HEK293T (cell line): Measurements from ENCODE around the gene TTC39C.

Experiments
- BHLHE40 ChIP-seq: fragments of 450-650 bp; IDR thresholded peaks from 2 replicates; pipeline ENCODE4 v1.6.1; 2016; ENCODE audit warnings: mild to moderate bottlenecking, moderate library complexity, borderline replicate concordance
- ELF4 ChIP-seq: fragments of 450-650 bp; IDR thresholded peaks from 2 replicates; pipeline ENCODE4 v1.6.1; 2017; ENCODE audit warnings: antibody characterized with exemption
- FOXA1 ChIP-seq: fragments of 450-650 bp; IDR thresholded peaks from 2 replicates; pipeline ENCODE4 v1.6.1; 2016; ENCODE audit warnings: mild to moderate bottlenecking
- NFRKB ChIP-seq: fragments of 450-650 bp; IDR thresholded peaks from 2 replicates; pipeline ENCODE4 v1.6.1; 2016; ENCODE audit warnings: mild to moderate bottlenecking, moderate library complexity
- SP1 ChIP-seq: fragments of 450-650 bp; IDR thresholded peaks from 2 replicates; pipeline ENCODE4 v1.6.1; 2017
- SUZ12 ChIP-seq: fragments of 450-650 bp; IDR thresholded peaks from 2 replicates; pipeline ENCODE4 v1.6.1; 2016; ENCODE audit warnings: mild to moderate bottlenecking
- TARDBP ChIP-seq: fragments of 450-650 bp; IDR thresholded peaks from 2 replicates; pipeline ENCODE4 v1.6.1; 2016

DNA sequence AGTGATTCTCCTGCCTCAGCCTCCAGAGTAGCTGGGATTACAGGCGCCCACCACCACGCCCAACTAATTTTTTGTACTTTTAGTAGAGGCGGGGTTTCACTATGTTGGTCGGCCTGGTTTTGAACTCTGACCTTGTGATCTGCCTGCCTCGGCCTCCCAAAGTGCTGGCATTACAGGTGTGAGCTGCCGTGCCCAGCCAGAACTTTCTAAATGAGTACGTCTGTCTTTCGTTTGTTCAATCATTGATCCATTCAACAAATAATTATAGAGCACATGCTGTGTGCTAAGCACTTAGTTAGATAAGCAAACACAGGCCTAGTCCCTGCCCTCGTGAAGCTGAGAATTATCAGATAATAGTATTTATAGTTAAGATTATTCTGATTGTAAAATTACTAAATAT is 56.5 kb downstream of the TTC39C start:
- TF ChIP-seq SP1 (no peak), ELF4 (no peak), NFRKB (no peak), BHLHE40 (no peak), SUZ12 (no peak), FOXA1 (no peak), TARDBP (no peak)
